Measurements from ENCODE around the gene PLAC8L1.

PLAC8L1 gene

GRCh38 chr5:146073239-146073900 lies 32.0 kb downstream of the PLAC8L1 start:
- Histone ChIP-seq H3K79me2 (ENCODE audit: control insufficient read depth, low read length) (no peaks in the 10 kb centered on the region), H3K27ac (ENCODE audit: low read depth, low read length) (no peak overlapping the region), H3K4me3 (ENCODE audit: low read length) (no peak overlapping the region), H3K9me2 (replicated peaks; ENCODE audit: control insufficient read depth, low read length) (no peaks in the 10 kb centered on the region), H3K4me1 (ENCODE audit: control insufficient read depth, low read length) (no peaks in the 10 kb centered on the region), H3K4me2 (ENCODE audit: low read length) (no peak overlapping the region), H3K27me3 (ENCODE audit: control insufficient read depth, low read length) (peaks cover 8% of the 10 kb centered on the region), H3K9me3 (ENCODE audit: control insufficient read depth, insufficient read depth, low read length) (no peaks in the 10 kb centered on the region), H3K36me3 (ENCODE audit: control insufficient read depth, low read length) (no peaks in the 10 kb centered on the region), H3F3A (ENCODE audit: control insufficient read depth, insufficient read depth) (no peaks in the 10 kb centered on the region), H4K20me1 (ENCODE audit: control insufficient read depth, insufficient read depth, low read depth, low read length) (no peaks in the 10 kb centered on the region)
- TF ChIP-seq CTCF (IDR thresholded peaks at IDR 0.05; ENCODE audit: low read depth, low read length, poor library complexity, severe bottlenecking) (no peak), EZH2phosphoT487 (IDR thresholded peaks at IDR 0.05; ENCODE audit: borderline replicate concordance, low read length) (no peak)

DNA sequence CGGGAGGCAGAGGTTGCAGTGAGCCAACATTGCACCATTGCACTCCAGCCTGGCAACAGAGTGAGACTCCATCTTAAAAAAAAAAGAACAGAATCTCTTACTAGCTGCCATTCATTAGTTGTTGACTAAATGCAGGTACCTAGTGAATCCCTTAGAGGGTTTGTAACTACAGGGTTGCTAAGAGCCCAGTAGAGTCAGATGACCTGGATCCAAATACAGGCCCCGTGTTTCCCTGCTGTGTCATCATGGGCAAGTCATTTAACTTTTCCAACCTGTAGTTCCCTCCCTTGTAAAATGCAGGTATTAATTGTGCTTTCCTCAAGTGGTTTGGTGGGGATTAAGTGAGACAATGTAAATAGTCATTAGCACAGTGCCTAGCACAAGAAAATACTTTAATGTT lies 32.8 kb downstream of the PLAC8L1 start:
- no peak for TF ChIP-seq EZH2phosphoT487 (IDR thresholded peaks at IDR 0.05; ENCODE audit: borderline replicate concordance, low read length)
- TF ChIP-seq CTCF (IDR thresholded peaks at IDR 0.05; ENCODE audit: low read depth, low read length, poor library complexity, severe bottlenecking), result no peak
- H3K79me2 ChIP-seq (ENCODE audit: control insufficient read depth, low read length), result no peaks in the 10 kb centered on the region
- no peaks in the 10 kb centered on the region for H3F3A ChIP-seq (ENCODE audit: control insufficient read depth, insufficient read depth)
- H3K4me1 ChIP-seq (ENCODE audit: control insufficient read depth, low read length), result no peaks in the 10 kb centered on the region
- H3K36me3 ChIP-seq (ENCODE audit: control insufficient read depth, low read length), result no peaks in the 10 kb centered on the region
- 0 out of 2 replicates have a peak, but pooled peaks cover 4% of the 10 kb centered on the region for H3K27me3 ChIP-seq (ENCODE audit: control insufficient read depth, low read length)
- no peak overlapping the region for H3K27ac ChIP-seq (ENCODE audit: low read depth, low read length)
- no peak overlapping the region for H3K4me2 ChIP-seq (ENCODE audit: low read length)
- H4K20me1 ChIP-seq (ENCODE audit: control insufficient read depth, insufficient read depth, low read depth, low read length), result no peaks in the 10 kb centered on the region
- H3K9me2 ChIP-seq (replicated peaks; ENCODE audit: control insufficient read depth, low read length), result no peaks in the 10 kb centered on the region
- H3K4me3 ChIP-seq (ENCODE audit: low read length), result no peak overlapping the region
- no peaks in the 10 kb centered on the region for H3K9me3 ChIP-seq (ENCODE audit: control insufficient read depth, insufficient read depth, low read length)

DNA sequence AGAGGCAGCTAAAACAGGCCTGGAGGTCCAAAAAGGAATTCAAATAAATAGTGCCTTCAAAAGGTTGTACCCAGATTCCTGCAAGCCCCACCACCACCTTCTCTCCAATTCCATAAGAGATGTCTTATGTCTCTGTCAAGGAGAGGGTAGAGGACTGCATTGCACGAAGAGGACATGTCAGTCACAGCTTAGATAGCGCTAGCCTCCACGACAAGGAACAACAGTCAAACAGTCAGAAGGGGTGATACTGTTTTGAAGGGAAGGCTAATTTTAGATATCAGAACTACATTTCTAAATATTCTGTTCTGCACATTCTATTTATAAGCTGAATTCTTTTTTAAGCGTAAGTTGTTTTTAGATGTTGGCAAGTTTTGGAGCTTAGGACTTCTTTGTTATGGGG lies 34.2 kb downstream of the PLAC8L1 start:
- Histone ChIP-seq H3K9me3 (ENCODE audit: control insufficient read depth, insufficient read depth, low read length) (no peaks in the 10 kb centered on the region), H4K20me1 (ENCODE audit: control insufficient read depth, insufficient read depth, low read depth, low read length) (no peaks in the 10 kb centered on the region), H3K9me2 (replicated peaks; ENCODE audit: control insufficient read depth, low read length) (no peaks in the 10 kb centered on the region), H3K27ac (ENCODE audit: low read depth, low read length) (no peak overlapping the region), H3K27me3 (ENCODE audit: control insufficient read depth, low read length) (0 out of 2 replicates have a peak, but pooled peaks cover 4% of the 10 kb centered on the region), H3F3A (ENCODE audit: control insufficient read depth, insufficient read depth) (no peaks in the 10 kb centered on the region), H3K4me2 (ENCODE audit: low read length) (no peak overlapping the region), H3K36me3 (ENCODE audit: control insufficient read depth, low read length) (no peaks in the 10 kb centered on the region), H3K4me1 (ENCODE audit: control insufficient read depth, low read length) (no peaks in the 10 kb centered on the region), H3K4me3 (ENCODE audit: low read length) (no peak overlapping the region), H3K79me2 (ENCODE audit: control insufficient read depth, low read length) (no peaks in the 10 kb centered on the region)
- TF ChIP-seq EZH2phosphoT487 (IDR thresholded peaks at IDR 0.05; ENCODE audit: borderline replicate concordance, low read length) (no peak), CTCF (IDR thresholded peaks at IDR 0.05; ENCODE audit: low read depth, low read length, poor library complexity, severe bottlenecking) (no peak)

All from DOHH2 (cell line).